H7 (cell line): Measurements from ENCODE around the gene FAM221A. TPM values are rescaled to one million over a fixed set of nuclear protein-coding genes. Genes with fewer than 3 reads are reported as not detected.
A peak's percentile ranks its signal among the peaks of the same experiment; 100 is the strongest.
"Not testable (repeated sequence)": the region's sequence is repeated elsewhere in the genome, so short reads cannot be mapped to it uniquely, and the experiment has no call there.

ENCODE experiments used
- DNase-seq: peaks from one replicate; pipeline ENCODE4 v3.0.0; 2012
- H3K27me3 ChIP-seq: 2 replicates; pipeline ENCODE4 v1.6.0; 2011; ENCODE audit warnings: mild to moderate bottlenecking, low read length; ENCODE audit not compliant: control insufficient read depth, insufficient read depth
- H3K36me3 ChIP-seq: replicated peaks from 2 replicates; pipeline ENCODE4 v1.5.1; 2011; ENCODE audit warnings: low read length; ENCODE audit not compliant: control insufficient read depth, insufficient read depth
- H3K4me3 ChIP-seq: 2 replicates; pipeline ENCODE4 v1.5.1; 2011; ENCODE audit warnings: low read depth, mild to moderate bottlenecking, control low read depth, low read length, moderate library complexity; ENCODE audit not compliant: insufficient read depth
- total RNA-seq: library from RNA; depleted of rRNA; stranded (reverse); fragments of >200 nt; shearing (Covaris generic); gene quantifications from 2 replicates; pipeline ENCODE4 v1.2.3, GENCODE V29; 2014; rRNA removed

FAM221A gene
- total RNA-seq, 1 experiment from 2014 or later, result 21.7 TPM

DNA sequence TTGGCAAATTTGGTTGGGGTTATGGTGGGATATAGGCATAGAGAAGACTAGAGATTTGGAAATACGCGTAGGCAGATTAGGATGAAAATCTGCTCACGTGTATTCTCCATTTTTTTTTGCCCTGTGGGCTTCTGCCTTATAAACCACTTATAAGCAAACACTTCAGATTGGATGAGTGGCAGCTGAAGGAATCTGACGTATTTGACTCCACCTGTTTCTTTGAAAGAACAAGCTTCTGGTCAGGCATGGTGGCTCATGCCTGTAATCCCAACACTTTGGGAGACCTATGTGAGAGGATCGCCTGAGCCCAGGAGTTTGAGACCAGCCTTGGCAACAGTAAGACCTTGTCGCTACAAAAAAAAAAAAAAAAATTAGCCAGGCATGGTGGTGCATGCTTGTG is 35.1 kb downstream of the FAM221A start:
- H3K36me3 ChIP-seq, result no peaks in the 10 kb centered on the region
- H3K4me3 ChIP-seq, result no peak overlapping the region
- DNase-seq, result no peak
- no peaks in the 10 kb centered on the region for H3K27me3 ChIP-seq

- Histone ChIP-seq H3K4me3 (no peak overlapping the region), H3K27me3 (peaks cover 7% of the 10 kb centered on the region), H3K36me3 (no peaks in the 10 kb centered on the region)
- no peak for DNase-seq
Observed at GRCh38 chr7:23717788-23718187, 37.8 kb downstream of the FAM221A start.

GRCh38 chr7:23721456-23721855 is 41.5 kb downstream of the FAM221A start:
- H3K36me3 ChIP-seq, result no peaks in the 10 kb centered on the region
- no peak for DNase-seq
- peaks cover 33% of the 10 kb centered on the region for H3K27me3 ChIP-seq
- H3K4me3 ChIP-seq, result no peak overlapping the region

DNA sequence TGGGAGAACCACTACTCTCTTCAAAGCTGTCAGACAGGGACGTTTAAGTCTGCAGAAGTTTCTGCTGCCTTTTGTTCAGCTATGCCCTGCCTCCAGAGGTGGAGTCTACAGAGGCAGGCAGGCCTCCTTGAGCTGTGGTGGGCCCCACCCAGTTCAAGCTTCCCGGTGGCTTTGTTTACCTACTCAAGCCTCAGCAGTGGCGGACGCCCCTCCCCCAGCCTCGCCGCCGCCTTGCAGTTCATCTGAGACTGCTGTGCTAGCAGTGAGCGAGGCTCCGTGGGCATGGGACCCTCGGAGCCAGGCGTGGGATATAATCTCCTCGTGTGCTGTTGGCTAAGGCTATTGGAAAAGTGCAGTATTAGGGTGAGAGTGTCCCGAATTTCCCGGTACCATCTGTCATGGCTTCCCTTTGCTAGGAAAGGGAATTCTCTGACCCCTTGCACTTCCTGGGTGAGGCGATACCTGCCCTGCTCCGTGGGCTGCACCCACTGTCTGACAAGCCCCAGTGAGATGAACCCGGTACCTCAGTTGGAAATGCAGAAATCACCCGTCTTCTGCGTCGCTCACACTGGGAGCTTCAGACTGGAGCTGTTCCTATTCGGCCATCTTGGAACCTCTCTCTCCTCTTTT is 42.7 kb downstream of the FAM221A start:
- H3K4me3 ChIP-seq, result peak overlapping the region; percentile 35; the same call in 1 of the 2 replicates
- DNase-seq, result not testable (repeated sequence)
- peaks cover 34% of the 10 kb centered on the region for H3K27me3 ChIP-seq

GRCh38 chr7:23724113-23724512 is 44.1 kb downstream of the FAM221A start:
- DNase-seq, H3K36me3 ChIP-seq, H3K4me3 ChIP-seq: not testable (repeated sequence)
- peaks cover 34% of the 10 kb centered on the region for H3K27me3 ChIP-seq

More for the DNA sequence above, 42.7 kb downstream of the FAM221A start:
- H3K36me3 ChIP-seq, result not testable (repeated sequence)

- H3K4me3 ChIP-seq, result no peak overlapping the region
Observed at GRCh38 chr7:23742051-23742450, 62.1 kb downstream of the FAM221A start.

DNA sequence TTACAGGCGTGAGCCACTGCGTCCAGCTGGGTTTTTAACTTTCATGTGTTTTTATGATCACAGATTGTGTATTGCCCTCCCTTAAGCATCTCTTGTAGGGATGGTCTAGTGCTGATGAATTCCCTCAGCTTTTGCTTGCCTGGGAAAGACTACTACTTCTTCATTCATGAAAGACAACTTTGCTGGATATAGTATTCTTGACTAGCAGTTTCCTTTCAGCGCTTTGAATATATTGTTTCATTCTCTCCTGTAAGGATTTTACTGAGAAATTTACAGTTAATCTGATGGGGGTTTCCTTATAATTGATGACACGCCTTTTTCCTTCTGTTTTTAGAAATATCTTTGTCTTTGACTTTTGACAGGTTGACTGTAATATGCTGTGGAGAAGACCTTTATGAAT is 63.2 kb downstream of the FAM221A start:
- no peak overlapping the region for H3K4me3 ChIP-seq
- no peaks in the 10 kb centered on the region for H3K27me3 ChIP-seq
- DNase-seq, result no peak
- no peaks in the 10 kb centered on the region for H3K36me3 ChIP-seq

More at GRCh38 chr7:23742051-23742450, 62.1 kb downstream of the FAM221A start:
- no peak for DNase-seq
- Histone ChIP-seq H3K36me3 (no peaks in the 10 kb centered on the region), H3K27me3 (no peaks in the 10 kb centered on the region)

- DNase-seq, result no peak
- H3K27me3 ChIP-seq, result no peaks in the 10 kb centered on the region
- no peaks in the 10 kb centered on the region for H3K36me3 ChIP-seq
- H3K4me3 ChIP-seq, result no peak overlapping the region
Observed at GRCh38 chr7:23746629-23747028, 66.6 kb downstream of the FAM221A start.

GRCh38 chr7:23751852-23752251 is 71.9 kb downstream of the FAM221A start:
- no peak for DNase-seq
- Histone ChIP-seq H3K4me3 (no peak overlapping the region), H3K27me3 (no peaks in the 10 kb centered on the region), H3K36me3 (no peaks in the 10 kb centered on the region)

Other genes starting within 250 kb of the FAM221A start
- gene IGF2BP3, start 209.7 kb upstream of the FAM221A start, total RNA-seq, result 75.6 and 108 TPM in 2 replicates
- gene TRA2A, start 148.2 kb upstream of the FAM221A start, total RNA-seq, result 23.2 and 24.9 TPM in 2 replicates
- gene CCDC126, start 82.8 kb upstream of the FAM221A start, total RNA-seq, result 3.9 and 4.3 TPM in 2 replicates
- gene STK31, start 30.0 kb downstream of the FAM221A start, total RNA-seq, result 0.73 and 0.92 TPM in 2 replicates